Measurements from ENCODE around the gene FALEC. TPM values are rescaled to one million over a fixed set of nuclear protein-coding genes. Genes with fewer than 3 reads are reported as not detected.

FALEC gene
- total and polyA plus RNA-seq, 9 of the 15 experiments (the other 6 are each of a cell fraction or from before 2014, with no cell fraction given), result 0.15 to 1.8 (median 0.53) TPM; not detected in 5

DNA sequence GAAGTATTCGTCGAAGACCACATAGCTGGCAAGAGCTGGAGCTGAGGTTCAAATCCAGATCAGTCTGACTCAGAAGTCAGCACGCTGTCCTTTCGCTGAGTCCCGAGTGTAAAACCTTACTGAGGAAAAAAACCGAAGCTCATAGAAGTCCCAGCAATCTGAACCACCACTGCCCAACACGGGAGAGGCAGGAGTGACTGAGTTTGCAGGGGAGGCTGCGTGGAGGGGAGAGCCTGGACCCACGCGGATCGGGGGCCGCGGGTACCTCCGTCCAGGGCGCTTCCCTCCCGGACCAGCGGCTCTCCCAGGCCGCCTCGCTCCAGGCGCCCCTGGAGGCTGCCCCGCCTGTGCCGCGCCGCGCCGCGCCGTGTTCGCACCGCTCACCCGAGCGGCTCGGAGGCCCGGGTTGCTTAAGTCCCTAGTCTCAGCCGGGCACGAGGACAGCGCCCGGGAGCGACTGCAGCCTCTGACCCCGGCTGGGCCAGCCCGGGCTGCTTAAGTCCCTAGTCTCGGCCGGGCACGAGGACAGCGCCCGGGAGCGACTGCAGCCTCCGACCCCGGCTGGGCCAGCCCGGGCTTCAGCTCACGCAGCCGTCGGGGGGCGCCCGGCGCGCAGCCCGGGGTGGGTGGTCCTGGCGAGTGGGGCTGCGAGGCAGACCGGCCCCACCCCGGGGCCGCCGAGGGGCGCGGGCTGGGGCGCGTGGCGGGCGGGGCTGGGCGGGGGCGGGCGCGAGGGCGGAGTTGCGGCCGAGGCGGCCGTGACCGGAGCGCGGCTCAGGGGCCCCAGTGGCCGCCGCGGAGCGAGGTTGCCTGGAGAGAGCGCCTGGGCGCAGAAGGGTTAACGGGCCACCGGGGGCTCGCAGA, 33.3 kb downstream of the FALEC start, which contains the start of gene ADAMTSL4 (continued):
- TF ChIP-seq POLR2G (IDR thresholded peaks at IDR 0.05; ENCODE audit: low read depth, low read length) (peak; percentile 90), E2F3 (CRISPR knock-in tag; IDR thresholded peaks at IDR 0.05) (peak; percentile 30; the same call in 1 of the 2 replicates), RHOXF2B (CRISPR knock-in tag; conservative IDR thresholded peaks at IDR 0.05) (no peak), MTA2 (IDR thresholded peaks at IDR 0.05; ENCODE audit: low read depth) (no peak), FOXM1 (IDR thresholded peaks at IDR 0.05; ENCODE audit: low read depth) (no peak), FOXM1 (CRISPR knock-in tag; IDR thresholded peaks at IDR 0.05; ENCODE audit: low read depth) (peak; percentile 76; the same call in 1 of the 2 replicates), ARHGAP35 (IDR thresholded peaks at IDR 0.05; ENCODE audit: partially characterized antibody) (no peak), NR3C1 (CRISPR knock-in tag; IDR thresholded peaks at IDR 0.05) (0 out of 2 replicates have a peak, but pooled peaks have one; percentile 53), DPF2 (IDR thresholded peaks at IDR 0.05) (no peak), BCOR (IDR thresholded peaks at IDR 0.05) (peak; percentile 73; the same call in 1 of the 2 replicates), ZNF561 (CRISPR knock-in tag; conservative IDR thresholded peaks at IDR 0.05) (no peak), MXI1 (IDR thresholded peaks at IDR 0.05; ENCODE audit: low read depth, low read length) (no peak), HLTF (IDR thresholded peaks at IDR 0.05) (no peak), TBP (optimal IDR thresholded peaks at IDR 0.05; ENCODE audit: low read depth, low read length) (peak; percentile 68), ZBTB7A (IDR thresholded peaks at IDR 0.05; ENCODE audit: borderline replicate concordance, control insufficient read depth, low read depth, low read length) (peak; percentile 99), KLF13 (tag; IDR thresholded peaks at IDR 0.05; ENCODE audit: borderline replicate concordance, low read depth) (0 out of 2 replicates have a peak, but pooled peaks have one; percentile 25)
- TF ChIP-seq, protein P1, sequence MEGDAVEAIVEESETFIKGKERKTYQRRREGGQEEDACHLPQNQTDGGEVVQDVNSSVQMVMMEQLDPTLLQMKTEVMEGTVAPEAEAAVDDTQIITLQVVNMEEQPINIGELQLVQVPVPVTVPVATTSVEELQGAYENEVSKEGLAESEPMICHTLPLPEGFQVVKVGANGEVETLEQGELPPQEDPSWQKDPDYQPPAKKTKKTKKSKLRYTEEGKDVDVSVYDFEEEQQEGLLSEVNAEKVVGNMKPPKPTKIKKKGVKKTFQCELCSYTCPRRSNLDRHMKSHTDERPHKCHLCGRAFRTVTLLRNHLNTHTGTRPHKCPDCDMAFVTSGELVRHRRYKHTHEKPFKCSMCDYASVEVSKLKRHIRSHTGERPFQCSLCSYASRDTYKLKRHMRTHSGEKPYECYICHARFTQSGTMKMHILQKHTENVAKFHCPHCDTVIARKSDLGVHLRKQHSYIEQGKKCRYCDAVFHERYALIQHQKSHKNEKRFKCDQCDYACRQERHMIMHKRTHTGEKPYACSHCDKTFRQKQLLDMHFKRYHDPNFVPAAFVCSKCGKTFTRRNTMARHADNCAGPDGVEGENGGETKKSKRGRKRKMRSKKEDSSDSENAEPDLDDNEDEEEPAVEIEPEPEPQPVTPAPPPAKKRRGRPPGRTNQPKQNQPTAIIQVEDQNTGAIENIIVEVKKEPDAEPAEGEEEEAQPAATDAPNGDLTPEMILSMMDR (IDR thresholded peaks at IDR 0.05 in 2 of 3, conservative IDR thresholded peaks at IDR 0.05 in 1 of 3; ENCODE audit: insufficient read depth in 2 of 3, low read depth in 1 of 3, low read length in 3 of 3), result peak in 2 of 3 experiments; percentile 3; a peak in 2 of 6 replicates
- TF ChIP-seq, protein P2, sequence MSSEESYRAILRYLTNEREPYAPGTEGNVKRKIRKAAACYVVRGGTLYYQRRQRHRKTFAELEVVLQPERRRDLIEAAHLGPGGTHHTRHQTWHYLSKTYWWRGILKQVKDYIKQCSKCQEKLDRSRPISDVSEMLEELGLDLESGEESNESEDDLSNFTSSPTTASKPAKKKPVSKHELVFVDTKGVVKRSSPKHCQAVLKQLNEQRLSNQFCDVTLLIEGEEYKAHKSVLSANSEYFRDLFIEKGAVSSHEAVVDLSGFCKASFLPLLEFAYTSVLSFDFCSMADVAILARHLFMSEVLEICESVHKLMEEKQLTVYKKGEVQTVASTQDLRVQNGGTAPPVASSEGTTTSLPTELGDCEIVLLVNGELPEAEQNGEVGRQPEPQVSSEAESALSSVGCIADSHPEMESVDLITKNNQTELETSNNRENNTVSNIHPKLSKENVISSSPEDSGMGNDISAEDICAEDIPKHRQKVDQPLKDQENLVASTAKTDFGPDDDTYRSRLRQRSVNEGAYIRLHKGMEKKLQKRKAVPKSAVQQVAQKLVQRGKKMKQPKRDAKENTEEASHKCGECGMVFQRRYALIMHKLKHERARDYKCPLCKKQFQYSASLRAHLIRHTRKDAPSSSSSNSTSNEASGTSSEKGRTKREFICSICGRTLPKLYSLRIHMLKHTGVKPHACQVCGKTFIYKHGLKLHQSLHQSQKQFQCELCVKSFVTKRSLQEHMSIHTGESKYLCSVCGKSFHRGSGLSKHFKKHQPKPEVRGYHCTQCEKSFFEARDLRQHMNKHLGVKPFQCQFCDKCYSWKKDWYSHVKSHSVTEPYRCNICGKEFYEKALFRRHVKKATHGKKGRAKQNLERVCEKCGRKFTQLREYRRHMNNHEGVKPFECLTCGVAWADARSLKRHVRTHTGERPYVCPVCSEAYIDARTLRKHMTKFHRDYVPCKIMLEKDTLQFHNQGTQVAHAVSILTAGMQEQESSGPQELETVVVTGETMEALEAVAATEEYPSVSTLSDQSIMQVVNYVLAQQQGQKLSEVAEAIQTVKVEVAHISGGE (CRISPR knock-in tag; IDR thresholded peaks at IDR 0.05), result peak in 1 of 3 experiments; percentile 63; a peak in 3 of 6 replicates
- TF ChIP-seq, protein P3, sequence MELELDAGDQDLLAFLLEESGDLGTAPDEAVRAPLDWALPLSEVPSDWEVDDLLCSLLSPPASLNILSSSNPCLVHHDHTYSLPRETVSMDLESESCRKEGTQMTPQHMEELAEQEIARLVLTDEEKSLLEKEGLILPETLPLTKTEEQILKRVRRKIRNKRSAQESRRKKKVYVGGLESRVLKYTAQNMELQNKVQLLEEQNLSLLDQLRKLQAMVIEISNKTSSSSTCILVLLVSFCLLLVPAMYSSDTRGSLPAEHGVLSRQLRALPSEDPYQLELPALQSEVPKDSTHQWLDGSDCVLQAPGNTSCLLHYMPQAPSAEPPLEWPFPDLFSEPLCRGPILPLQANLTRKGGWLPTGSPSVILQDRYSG (tag; conservative IDR thresholded peaks at IDR 0.05; ENCODE audit: low read depth), result no peak
- TF ChIP-seq, protein P4, sequence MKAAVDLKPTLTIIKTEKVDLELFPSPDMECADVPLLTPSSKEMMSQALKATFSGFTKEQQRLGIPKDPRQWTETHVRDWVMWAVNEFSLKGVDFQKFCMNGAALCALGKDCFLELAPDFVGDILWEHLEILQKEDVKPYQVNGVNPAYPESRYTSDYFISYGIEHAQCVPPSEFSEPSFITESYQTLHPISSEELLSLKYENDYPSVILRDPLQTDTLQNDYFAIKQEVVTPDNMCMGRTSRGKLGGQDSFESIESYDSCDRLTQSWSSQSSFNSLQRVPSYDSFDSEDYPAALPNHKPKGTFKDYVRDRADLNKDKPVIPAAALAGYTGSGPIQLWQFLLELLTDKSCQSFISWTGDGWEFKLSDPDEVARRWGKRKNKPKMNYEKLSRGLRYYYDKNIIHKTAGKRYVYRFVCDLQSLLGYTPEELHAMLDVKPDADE (conservative IDR thresholded peaks at IDR 0.05; ENCODE audit: control insufficient read depth, low read depth, low read length), result no peak; the same call in 1 of the 2 replicates

All from K562 (cell line).